AG04449 (cell line): ENCODE results near the gene MEAK7.

ENCODE experiments used
- CTCF ChIA-PET: fragments of 350-600 bp; formaldehyde crosslinking; extraction: SDS; loops from one replicate; lab custom pipeline; 2021; ENCODE audit warnings: antibody characterized with exemption; lab: Yijun Ruan, JAX
- POLR2A ChIA-PET: fragments of 400-600, 350-600 bp; formaldehyde crosslinking; extraction: SDS; loops from one replicate; lab custom pipeline; 2020; ENCODE audit warnings: antibody characterized with exemption, inconsistent platforms; lab: Yijun Ruan, JAX
- DNase-seq: peaks from one replicate; pipeline ENCODE4 v3.0.0-alpha.2; 2010; ENCODE audit warnings: low read depth, low spot score
- H3K4me3 ChIP-seq: 2 replicates; pipeline ENCODE4 v1.5.1; 2011; ENCODE audit warnings: low read depth, mild to moderate bottlenecking, control low read depth, low read length
- CTCF ChIP-seq: IDR thresholded peaks from one replicate; pipeline ENCODE4 v1.5.1; 2011; ENCODE audit warnings: mild to moderate bottlenecking, moderate library complexity, low read length, control low read depth, inconsistent platforms; ENCODE audit not compliant: insufficient read depth; ENCODE audit errors: missing control alignments

The MEAK7 gene

GRCh38 chr16:84466692-84467091 lies 37.8 kb downstream of the MEAK7 start:
- no peak for TF ChIP-seq CTCF
- CTCF ChIA-PET, result interaction anchor here (1.2 kb wide), 1 partner anchor 17 kb away, joined by 4 read pairs; no protein-coding TSS in a partner anchor
- no peak for DNase-seq
- POLR2A ChIA-PET, result no interaction called here
- H3K4me3 ChIP-seq, result no peak overlapping the region

- CTCF ChIA-PET, result interaction anchor here (0.7 kb wide), 1 partner anchor 189 kb away, joined by 3 read pairs; no protein-coding TSS in a partner anchor
- no peak for DNase-seq
- POLR2A ChIA-PET, result no interaction called here
- H3K4me3 ChIP-seq, result no peak overlapping the region
- no peak for TF ChIP-seq CTCF
Measured at GRCh38 chr16:84465154-84465553, 39.3 kb downstream of the MEAK7 start.

- H3K4me3 ChIP-seq, result no peak overlapping the region
- ChIA-PET POLR2A (no interaction called here), CTCF (interaction anchor here (0.9 kb wide), 1 partner anchor 10 kb away, joined by 3 read pairs; no protein-coding TSS in a partner anchor)
- no peak for TF ChIP-seq CTCF
- no peak for DNase-seq
Measured at GRCh38 chr16:84464116-84464515, 40.3 kb downstream of the MEAK7 start.

- CTCF ChIA-PET, result interaction anchor here (0.9 kb wide), 1 partner anchor 9 kb away, joined by 3 read pairs; no protein-coding TSS in a partner anchor
- no peak for TF ChIP-seq CTCF
- POLR2A ChIA-PET, result no interaction called here
- H3K4me3 ChIP-seq, result no peak overlapping the region
- DNase-seq, result no peak
Measured at GRCh38 chr16:84463221-84463620, 41.2 kb downstream of the MEAK7 start.

- no peak for TF ChIP-seq CTCF
- POLR2A ChIA-PET, result no interaction called here
- DNase-seq, result no peak
- CTCF ChIA-PET, result interaction anchor here (1.0 kb wide), 1 partner anchor 536 kb away, joined by 3 read pairs; no protein-coding TSS in a partner anchor
- H3K4me3 ChIP-seq, result no peak overlapping the region
Measured at GRCh38 chr16:84462296-84463210, 41.9 kb downstream of the MEAK7 start.
